DND-41 (cell line): Measurements from ENCODE around the gene STXBP5L.

Source experiments
- CTCF ChIP-seq: IDR thresholded peaks from 2 replicates; pipeline ENCODE4 v1.5.1; 2012; ENCODE audit warnings: borderline replicate concordance, low read length, moderate library complexity, mild to moderate bottlenecking; ENCODE audit not compliant: poor library complexity, severe bottlenecking; ENCODE audit errors: extremely low read depth
- EZH2 ChIP-seq: IDR thresholded peaks from 3 replicates; pipeline ENCODE4 v1.6.1; 2012; ENCODE audit warnings: borderline replicate concordance, low read depth, mild to moderate bottlenecking, moderate library complexity, low read length, inconsistent platforms; ENCODE audit not compliant: severe bottlenecking

GRCh38 chr3:121223116-121223515 lies 315.1 kb downstream of the STXBP5L start:
- TF ChIP-seq CTCF (no peak), EZH2 (no peak)
